ENCODE data around the gene SYT9. TPM values are rescaled to one million over a fixed set of nuclear protein-coding genes. Genes with fewer than 3 reads are reported as not detected.

The SYT9 gene
- total RNA-seq, 1 donor from 2014 or later = 1.6 TPM

- Mint-ChIP-seq H3K4me1 (ENCODE audit: unreplicated experiment) (no peaks in the 10 kb centered on the region), H3K27ac (no peak overlapping the region), H3K4me3 (no peak overlapping the region), H3K36me3 (no peaks in the 10 kb centered on the region), H3K9me3 (no peaks in the 10 kb centered on the region), H3K27me3 (peaks cover 42% of the 10 kb centered on the region)
- DNase-seq (ENCODE audit: extremely low spot score, unreplicated experiment) = no peak
- TF ChIP-seq CTCF (conservative IDR thresholded peaks at IDR 0.05) = no peak
Measured at GRCh38 chr11:7257724-7258123, 6.0 kb downstream of the SYT9 start.

DNA sequence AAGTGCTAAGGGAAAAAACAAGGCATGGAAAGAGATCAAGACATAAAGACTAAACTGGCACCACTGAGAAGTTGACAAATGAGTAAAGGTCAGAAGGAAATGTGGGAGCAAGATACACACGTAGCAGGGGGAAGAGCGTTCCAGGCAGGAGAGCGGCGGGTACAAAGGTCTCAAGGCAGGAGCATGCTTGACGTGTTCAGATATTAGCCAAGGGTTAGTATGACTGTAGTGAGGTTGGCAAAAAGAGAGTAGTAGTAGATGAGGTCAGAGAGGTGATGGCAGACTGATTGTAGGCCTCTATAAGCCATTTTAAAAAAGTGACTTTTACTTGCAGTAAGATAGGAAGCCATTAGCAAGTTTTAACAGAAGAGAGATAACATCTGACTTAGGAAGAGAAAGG lies 9.9 kb downstream of the SYT9 start:
- no peaks in the 10 kb centered on the region for H3K4me1 Mint-ChIP-seq (ENCODE audit: unreplicated experiment)
- no peaks in the 10 kb centered on the region for H3K9me3 Mint-ChIP-seq
- no peaks in the 10 kb centered on the region for H3K36me3 Mint-ChIP-seq
- TF ChIP-seq CTCF (conservative IDR thresholded peaks at IDR 0.05) = no peak
- peaks cover 11% of the 10 kb centered on the region for H3K27me3 Mint-ChIP-seq
- DNase-seq (ENCODE audit: extremely low spot score, unreplicated experiment) = no peak
- no peak overlapping the region for H3K4me3 Mint-ChIP-seq
- H3K27ac Mint-ChIP-seq = no peak overlapping the region

DNA sequence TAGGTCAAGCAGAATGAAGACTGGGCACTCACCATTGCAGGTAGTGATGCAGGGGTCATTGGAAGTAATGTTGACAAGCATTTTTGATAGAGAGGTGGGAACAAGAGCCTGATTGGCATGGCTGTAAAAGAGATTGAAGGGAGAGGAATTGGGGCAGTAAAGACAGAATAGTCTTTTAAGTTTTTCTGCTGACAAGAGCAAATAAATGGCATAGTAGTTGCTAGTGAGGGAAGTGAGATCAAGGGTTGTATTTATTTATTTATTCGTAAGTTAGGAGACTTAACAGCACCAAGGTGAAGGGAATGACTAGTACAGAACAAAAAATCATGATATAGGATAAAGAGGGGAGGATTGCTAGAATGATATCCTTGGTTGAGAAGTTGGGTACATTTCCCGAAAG lies 11.0 kb downstream of the SYT9 start:
- no peaks in the 10 kb centered on the region for H3K36me3 Mint-ChIP-seq
- TF ChIP-seq CTCF (conservative IDR thresholded peaks at IDR 0.05) = no peak
- no peaks in the 10 kb centered on the region for H3K9me3 Mint-ChIP-seq
- peaks cover 6% of the 10 kb centered on the region for H3K27me3 Mint-ChIP-seq
- H3K27ac Mint-ChIP-seq = no peak overlapping the region
- no peak overlapping the region for H3K4me3 Mint-ChIP-seq
- no peaks in the 10 kb centered on the region for H3K4me1 Mint-ChIP-seq (ENCODE audit: unreplicated experiment)
- DNase-seq (ENCODE audit: extremely low spot score, unreplicated experiment) = no peak

GRCh38 chr11:7263842-7264241 lies 12.1 kb downstream of the SYT9 start:
- no peak for DNase-seq (ENCODE audit: extremely low spot score, unreplicated experiment)
- Mint-ChIP-seq H3K9me3 (no peaks in the 10 kb centered on the region), H3K4me3 (no peak overlapping the region), H3K27me3 (no peaks in the 10 kb centered on the region), H3K27ac (no peak overlapping the region), H3K4me1 (ENCODE audit: unreplicated experiment) (no peaks in the 10 kb centered on the region), H3K36me3 (no peaks in the 10 kb centered on the region)
- no peak for TF ChIP-seq CTCF (conservative IDR thresholded peaks at IDR 0.05)

DNA sequence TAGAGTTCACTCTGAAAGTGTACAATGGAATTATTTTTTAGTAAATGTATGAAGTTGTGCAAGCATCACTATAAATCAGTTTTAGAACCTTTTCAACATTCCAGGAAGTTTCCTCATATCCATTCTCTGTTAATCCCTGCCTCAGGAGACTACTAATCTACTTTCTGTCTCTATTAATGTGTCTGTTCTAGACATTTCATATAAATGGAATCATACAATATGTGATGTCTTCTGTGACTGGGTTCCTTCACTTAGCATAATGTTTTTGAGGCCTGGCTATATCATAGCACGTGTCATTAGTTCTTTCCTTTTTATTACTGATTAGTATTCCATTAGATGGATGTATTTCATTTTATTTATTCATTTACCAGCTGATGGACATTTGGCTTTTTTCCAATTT lies 17.1 kb downstream of the SYT9 start:
- DNase-seq (ENCODE audit: extremely low spot score, unreplicated experiment) = no peak
- Mint-ChIP-seq H3K36me3 (no peaks in the 10 kb centered on the region), H3K9me3 (no peaks in the 10 kb centered on the region), H3K27ac (no peak overlapping the region), H3K4me3 (no peak overlapping the region), H3K27me3 (peaks cover 3% of the 10 kb centered on the region), H3K4me1 (ENCODE audit: unreplicated experiment) (no peaks in the 10 kb centered on the region)
- TF ChIP-seq CTCF (conservative IDR thresholded peaks at IDR 0.05) = no peak

DNA sequence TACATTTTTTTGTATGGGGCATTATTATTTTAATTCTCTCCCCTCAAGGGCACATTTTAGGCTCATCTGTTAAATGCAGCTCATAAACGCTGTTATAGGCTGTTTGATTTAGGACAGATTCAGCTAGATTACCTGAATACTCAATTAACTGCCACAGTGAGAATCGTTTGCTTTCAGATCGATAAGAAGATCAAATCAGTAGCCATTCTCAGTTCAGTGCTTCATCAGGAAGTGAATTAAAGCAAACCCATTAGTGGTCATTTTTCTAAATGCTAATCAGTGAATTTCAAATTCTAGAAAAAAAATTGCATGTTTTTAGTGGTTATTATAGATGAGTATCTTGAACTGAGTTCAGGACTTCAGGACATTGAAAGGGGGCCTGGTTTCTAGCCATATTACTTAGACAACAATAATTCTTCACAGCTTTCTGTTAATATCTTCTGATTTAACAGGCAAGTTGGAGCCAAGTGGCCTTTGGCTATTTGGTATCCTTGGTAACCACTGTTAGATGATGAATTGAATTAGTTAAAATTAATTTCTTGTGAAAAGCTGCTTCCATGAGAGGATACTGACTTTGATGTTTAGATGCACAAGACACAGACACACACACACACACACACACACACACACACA lies 18.6 kb downstream of the SYT9 start:
- no peaks in the 10 kb centered on the region for H3K9me3 Mint-ChIP-seq
- H3K36me3 Mint-ChIP-seq = no peaks in the 10 kb centered on the region
- TF ChIP-seq CTCF (conservative IDR thresholded peaks at IDR 0.05) = no peak
- H3K4me1 Mint-ChIP-seq (ENCODE audit: unreplicated experiment) = peaks cover 5% of the 10 kb centered on the region
- H3K27ac Mint-ChIP-seq = no peak overlapping the region
- H3K27me3 Mint-ChIP-seq = peaks cover 3% of the 10 kb centered on the region
- no peak overlapping the region for H3K4me3 Mint-ChIP-seq
- DNase-seq (ENCODE audit: extremely low spot score, unreplicated experiment) = no peak

Data from type B pancreatic cell (in vitro differentiated cells).